Measurements from ENCODE around the gene PRDM16.
"Not testable (repeated sequence)": the region's sequence is repeated elsewhere in the genome, so short reads cannot be mapped to it uniquely, and the experiment has no call there.

The PRDM16 gene

GRCh38 chr1:3236955-3237354, 168.0 kb downstream of the PRDM16 start:
- no peak for DNase-seq

GRCh38 chr1:3237570-3237969, 168.6 kb downstream of the PRDM16 start:
- no peak for DNase-seq

GRCh38 chr1:3237994-3238702, 169.1 kb downstream of the PRDM16 start:
- DNase-seq: no peak

- DNase-seq: no peak
Measured at GRCh38 chr1:3238703-3239278, 169.8 kb downstream of the PRDM16 start.

GRCh38 chr1:3239991-3240390, 171.0 kb downstream of the PRDM16 start:
- not testable (repeated sequence) for DNase-seq

- no peak for DNase-seq
Measured at GRCh38 chr1:3240524-3241235, 171.7 kb downstream of the PRDM16 start.

- DNase-seq: no peak
Measured at GRCh38 chr1:3241236-3241550, 172.2 kb downstream of the PRDM16 start.

- no peak for DNase-seq
Measured at GRCh38 chr1:3241673-3242407, 172.8 kb downstream of the PRDM16 start.

GRCh38 chr1:3242408-3243260, 173.6 kb downstream of the PRDM16 start:
- no peak for DNase-seq

- no peak for DNase-seq
Measured at GRCh38 chr1:3243304-3243703, 174.3 kb downstream of the PRDM16 start.

- DNase-seq: no peak
Measured at GRCh38 chr1:3244025-3244926, 175.3 kb downstream of the PRDM16 start.

- no peak for DNase-seq
Measured at GRCh38 chr1:3244927-3245315, 175.9 kb downstream of the PRDM16 start.

- no peak for DNase-seq
Measured at GRCh38 chr1:3245344-3245743, 176.3 kb downstream of the PRDM16 start.

- no peak for DNase-seq
Measured at GRCh38 chr1:3245768-3246167, 176.8 kb downstream of the PRDM16 start.

GRCh38 chr1:3246251-3246650, 177.2 kb downstream of the PRDM16 start:
- no peak for DNase-seq

GRCh38 chr1:3247521-3248121, 178.6 kb downstream of the PRDM16 start:
- no peak for DNase-seq

- no peak for DNase-seq
Measured at GRCh38 chr1:3248155-3249141, 179.4 kb downstream of the PRDM16 start.

GRCh38 chr1:3249231-3249630, 180.2 kb downstream of the PRDM16 start:
- no peak for DNase-seq

- no peak for DNase-seq
Measured at GRCh38 chr1:3249631-3250501, 180.9 kb downstream of the PRDM16 start.
